Pancreas (tissue), 10 donors: ENCODE results near the gene FNDC3B. TPM values are rescaled to one million over a fixed set of nuclear protein-coding genes. Genes with fewer than 3 reads are reported as not detected.

Experiments used
- ATAC-seq, 4 donors: fragments of 200-7000 bp; cut with Tn5 transposase; one replicate each; pipeline versions ENCODE4 v1.8.0 to v1.9.1; 2020; ENCODE audit warnings: mild to moderate bottlenecking in 4 of 4, moderate library complexity in 4 of 4
- DNase-seq, 6 donors: peaks; one replicate each; pipeline ENCODE4 v3.0.0-alpha.2; 2020
- FAIRE-seq: peaks from 2 replicates; lab custom pipeline; 2012; peaks lifted over from hg19 to GRCh38; lab: Jason Lieb, UNC
- H3K27ac ChIP-seq, 4 donors: fragments of 200-600 bp; sonication (generic); 1 replicate in 3 of 4; 2 replicates in 1 of 4; pipeline versions ENCODE4 v1.5.0 to v1.8.0; 2020
- H3K27me3 ChIP-seq, 4 donors: fragments of 200-600 bp; one replicate each; pipeline ENCODE4 v1.8.0; 2021
- H3K36me3 ChIP-seq, 3 donors: fragments of 200-600 bp; sonication (generic) in 1 of 3; one replicate each; pipeline versions ENCODE4 v1.5.0 to v1.8.0; 2020 to 2021
- H3K4me1 ChIP-seq, 3 donors: fragments of 200-600 bp; one replicate each; pipeline ENCODE4 v1.8.0; 2021
- H3K4me3 ChIP-seq, 4 donors: fragments of 200-600 bp; sonication (generic) in 2 of 4; one replicate each; pipeline versions ENCODE4 v1.5.0 to v1.8.0; 2020 to 2021
- H3K9me3 ChIP-seq, 4 donors: fragments of 200-600 bp; one replicate each; pipeline ENCODE4 v1.8.0; 2021
- WGBS, 2 donors: extraction: QIAGEN DNeasy Blood & Tissue Kit; methylation state at CpG; one replicate each; pipeline ENCODE4 v1.1.7; 2013; 5-methylcytosine and 5-hydroxymethylcytosine counted together
- intact Hi-C, 3 donors: fragments of 100-400 bp; cut with DNase I; formaldehyde crosslinking; loops; one replicate each; pipeline versions ENCODE4 v1.11.1 to v1.14.2; 2022
- polyA plus RNA-seq, 2 donors: library from polyadenylated mRNA; stranded (reverse); fragments of 200-250 nt; gene quantifications; one replicate each; pipeline ENCODE4 v1.2.3, GENCODE V29; 2013
- total RNA-seq, 6 donors: library from RNA; stranded (reverse); fragmentation: NEBNext Ultra II Directional in 4 of 6; extraction: Animal tissue kit (Norgen Biotek cat#: 25700) in 4 of 6; gene quantifications; one replicate each; pipeline versions ENCODE4 v1.2.1 to v1.2.4, GENCODE V29; 2021 to 2023
- TF ChIP-seq, protein P1 (sequence below), 4 donors: fragments of 200-600 bp; sonication (generic) in 3 of 4; IDR thresholded peaks; one replicate each; pipeline versions ENCODE4 v1.5.0 to v1.8.0; 2021; ENCODE audit warnings: antibody characterized with exemption in 4 of 4
- donor health status: healthy with polysubstance abuse.
- donor health status: DM: no; HTN: no; CAD: no; lungs with moderate emphysema.
- donor health status: DM: no; HTN: no; CAD: no.
- donor health status: control.
- donor health status: control.
- donor health status: Bipolar disorder and iron deficiency.
- donor health status: DM: yes; HTN: yes; CAD: no.
- donor health status: DM: no; HTN: no; CAD: no.
- donor health status: DM: no; HTN: no; CAD: no.
- donor health status: DM: yes; HTN: yes; CAD: no.

FNDC3B gene
- total and polyA plus RNA-seq, 8 donors = 9.3 to 126 (median 73.2) TPM

DNA sequence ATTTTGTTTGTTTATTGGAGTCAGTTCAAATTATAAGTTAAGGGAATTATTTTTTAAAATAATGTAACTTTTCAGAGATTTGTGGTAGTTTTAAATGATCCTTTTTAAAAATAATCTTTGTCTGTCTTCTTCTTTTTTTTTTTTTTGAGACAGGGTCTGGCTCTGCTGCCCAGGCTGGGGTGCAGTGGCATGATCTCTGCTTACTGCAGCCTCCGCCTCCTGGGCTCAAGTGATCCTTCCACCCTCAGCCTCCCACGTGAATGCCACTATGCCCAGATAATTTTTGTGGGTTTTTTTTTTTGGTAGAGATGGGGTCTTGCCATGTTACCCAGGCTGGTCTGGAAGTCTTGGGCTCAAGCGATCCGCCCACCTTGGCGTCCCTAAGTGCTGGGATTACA lies 12.6 kb downstream of the FNDC3B start:
- H3K27ac ChIP-seq = no peak overlapping the region
- 90% methylated on average over 5 of the region's 5 CpGs for WGBS, 2 donors
- H3K27me3 ChIP-seq = no peaks in the 10 kb centered on the region
- TF ChIP-seq, protein P1, sequence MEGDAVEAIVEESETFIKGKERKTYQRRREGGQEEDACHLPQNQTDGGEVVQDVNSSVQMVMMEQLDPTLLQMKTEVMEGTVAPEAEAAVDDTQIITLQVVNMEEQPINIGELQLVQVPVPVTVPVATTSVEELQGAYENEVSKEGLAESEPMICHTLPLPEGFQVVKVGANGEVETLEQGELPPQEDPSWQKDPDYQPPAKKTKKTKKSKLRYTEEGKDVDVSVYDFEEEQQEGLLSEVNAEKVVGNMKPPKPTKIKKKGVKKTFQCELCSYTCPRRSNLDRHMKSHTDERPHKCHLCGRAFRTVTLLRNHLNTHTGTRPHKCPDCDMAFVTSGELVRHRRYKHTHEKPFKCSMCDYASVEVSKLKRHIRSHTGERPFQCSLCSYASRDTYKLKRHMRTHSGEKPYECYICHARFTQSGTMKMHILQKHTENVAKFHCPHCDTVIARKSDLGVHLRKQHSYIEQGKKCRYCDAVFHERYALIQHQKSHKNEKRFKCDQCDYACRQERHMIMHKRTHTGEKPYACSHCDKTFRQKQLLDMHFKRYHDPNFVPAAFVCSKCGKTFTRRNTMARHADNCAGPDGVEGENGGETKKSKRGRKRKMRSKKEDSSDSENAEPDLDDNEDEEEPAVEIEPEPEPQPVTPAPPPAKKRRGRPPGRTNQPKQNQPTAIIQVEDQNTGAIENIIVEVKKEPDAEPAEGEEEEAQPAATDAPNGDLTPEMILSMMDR (IDR thresholded peaks at IDR 0.05) = no peak
- FAIRE-seq = no peak
- ATAC-seq = no peak
- H3K4me1 ChIP-seq = peaks cover 9 to 42% (median 24%) of the 10 kb centered on the region in 3 donors
- H3K9me3 ChIP-seq = no peaks in the 10 kb centered on the region
- no peak overlapping the region for H3K4me3 ChIP-seq
- H3K36me3 ChIP-seq = peaks cover 0 to 11% (median 3%) of the 10 kb centered on the region in 3 donors
- intact Hi-C loops = no loop called here
- no peak for DNase-seq

DNA sequence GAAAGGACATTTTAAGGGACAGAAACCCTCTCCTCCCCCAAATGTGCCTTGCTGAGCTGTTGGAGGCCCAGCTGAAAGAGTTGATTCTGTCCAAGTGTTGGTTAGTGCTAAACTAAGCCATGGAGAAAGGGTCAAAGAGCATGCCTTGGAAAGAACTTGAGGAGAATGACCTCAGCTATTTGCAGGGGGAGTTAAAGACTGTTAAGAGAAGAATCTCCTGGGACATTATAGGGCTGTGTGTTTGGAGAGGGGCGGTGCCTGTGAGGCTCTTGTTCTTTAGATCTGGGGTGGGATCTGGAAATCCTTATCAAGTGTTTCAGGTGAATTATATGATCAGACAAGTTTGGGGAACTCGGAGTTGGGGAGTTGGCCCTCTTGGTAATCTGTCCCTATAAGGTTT lies 13.0 kb downstream of the FNDC3B start:
- Histone ChIP-seq H3K27ac (no peak overlapping the region), H3K27me3 (no peaks in the 10 kb centered on the region), H3K4me1 (peaks cover 9 to 46% (median 20%) of the 10 kb centered on the region in 3 donors), H3K4me3 (no peak overlapping the region), H3K9me3 (no peaks in the 10 kb centered on the region), H3K36me3 (peaks cover 0 to 11% (median 3%) of the 10 kb centered on the region in 3 donors)
- DNase-seq = no peak
- 72 to 73% methylated on average over 2 of the region's 2 CpGs for WGBS, 2 donors
- ATAC-seq = peak in 1 of 4 donors; percentile 17
- FAIRE-seq = no peak
- intact Hi-C loops = no loop called here
- TF ChIP-seq, protein P1 (IDR thresholded peaks at IDR 0.05) = no peak

DNA sequence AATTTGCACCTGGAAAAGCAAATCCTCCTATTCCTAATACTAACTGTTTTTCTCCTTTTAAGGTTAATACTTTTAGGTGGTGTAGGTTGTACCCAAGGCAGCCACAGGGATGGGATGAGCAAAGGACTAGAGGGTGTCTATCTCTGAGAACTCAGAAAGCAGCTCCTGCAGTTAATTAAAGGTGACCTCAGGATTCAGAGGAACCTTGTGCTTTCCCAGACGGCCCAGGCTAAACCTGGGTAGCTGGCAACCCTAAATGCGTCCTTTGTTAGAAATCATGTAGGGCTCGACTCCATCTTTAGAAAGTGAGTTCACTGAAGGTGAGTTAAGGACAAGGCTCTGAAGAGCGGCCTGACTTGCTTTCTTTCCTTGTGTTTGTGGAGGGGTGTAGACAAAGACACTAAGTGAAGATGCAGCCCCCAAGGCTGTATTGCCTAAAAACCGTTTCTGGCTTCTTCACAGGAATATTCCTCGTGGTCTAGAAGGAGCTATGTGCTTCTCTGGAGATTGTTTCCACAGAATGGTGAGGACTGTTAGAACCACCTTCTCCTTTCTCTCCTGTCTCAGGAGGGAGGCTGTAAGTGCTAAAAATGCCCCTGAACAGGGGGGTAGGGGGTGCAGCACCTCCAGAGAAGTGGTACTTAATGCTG lies 14.9 kb downstream of the FNDC3B start:
- Histone ChIP-seq H3K9me3 (no peaks in the 10 kb centered on the region), H3K36me3 (peaks cover 0 to 11% (median 3%) of the 10 kb centered on the region in 3 donors), H3K27ac (peak overlapping the region in 1 of 4 donors; percentile 80), H3K4me1 (peaks cover 22 to 59% (median 23%) of the 10 kb centered on the region in 3 donors), H3K27me3 (no peaks in the 10 kb centered on the region), H3K4me3 (no peak overlapping the region)
- ATAC-seq (no peak), DNase-seq (no peak), FAIRE-seq (no peak)
- TF ChIP-seq, protein P1 (IDR thresholded peaks at IDR 0.05) = no peak
- WGBS, 2 donors = 46 to 52% methylated on average over 6 of the region's 6 CpGs
- intact Hi-C loops = no loop called here

DNA sequence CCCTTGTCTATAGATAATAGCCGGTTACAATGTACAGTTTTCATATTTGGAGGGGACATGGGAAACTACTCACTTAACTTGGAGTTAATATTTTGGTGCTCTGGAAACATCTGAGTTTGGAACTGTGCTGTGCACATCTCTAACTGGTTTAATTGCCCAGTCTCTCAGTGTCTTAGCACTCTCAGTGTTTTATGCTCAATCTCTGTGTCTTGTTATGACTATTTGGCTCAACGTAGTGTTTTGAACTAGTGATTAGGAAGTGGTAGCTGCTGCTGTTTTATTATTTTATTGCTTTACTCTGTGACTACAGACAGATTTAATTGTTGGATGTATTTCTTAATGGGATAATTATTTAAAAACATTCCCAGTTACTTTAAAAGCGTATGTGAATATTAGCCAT lies 17.0 kb downstream of the FNDC3B start:
- TF ChIP-seq, protein P1 (IDR thresholded peaks at IDR 0.05) = no peak
- Histone ChIP-seq H3K27me3 (no peaks in the 10 kb centered on the region), H3K27ac (peak overlapping the region in 2 of 4 donors; percentile 29 to 80), H3K4me3 (no peak overlapping the region), H3K36me3 (peaks cover 0 to 11% (median 0%) of the 10 kb centered on the region in 3 donors), H3K4me1 (peaks cover 36 to 79% (median 37%) of the 10 kb centered on the region in 3 donors), H3K9me3 (no peaks in the 10 kb centered on the region)
- FAIRE-seq (no peak), DNase-seq (no peak), ATAC-seq (no peak)
- 40 to 49% methylated on average over 3 of the region's 3 CpGs for WGBS, 2 donors
- intact Hi-C loops = no loop called here

DNA sequence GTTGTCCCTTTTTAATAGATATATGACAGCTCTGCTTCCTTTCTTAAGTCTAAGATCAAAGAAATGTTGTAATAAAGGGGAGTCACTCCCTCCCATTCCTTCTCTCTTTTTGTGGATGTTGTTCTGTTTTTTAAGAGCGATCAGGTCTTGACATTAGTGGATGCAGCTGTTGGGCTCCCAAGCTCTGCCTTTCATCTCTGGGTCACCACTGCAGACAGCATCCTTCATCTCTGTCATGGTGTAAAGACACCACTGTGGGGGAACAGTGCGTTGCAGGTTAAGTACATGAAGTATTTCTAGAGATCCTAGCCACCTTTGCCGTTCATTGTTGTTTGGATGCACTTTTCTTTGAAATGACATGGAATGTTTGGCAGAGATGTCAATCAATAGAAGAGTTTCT lies 17.7 kb downstream of the FNDC3B start:
- no peak for DNase-seq

More for the DNA sequence above, 17.7 kb downstream of the FNDC3B start:
- Histone ChIP-seq H3K4me3 (no peak overlapping the region), H3K9me3 (no peaks in the 10 kb centered on the region), H3K4me1 (peaks cover 37 to 83% (median 39%) of the 10 kb centered on the region in 3 donors), H3K27ac (peak overlapping the region in 2 of 4 donors; percentile 34 to 80), H3K27me3 (no peaks in the 10 kb centered on the region), H3K36me3 (peaks cover 0 to 11% (median 0%) of the 10 kb centered on the region in 3 donors)
- TF ChIP-seq, protein P1 (IDR thresholded peaks at IDR 0.05) = no peak
- 32 to 51% methylated on average over 3 of the region's 3 CpGs for WGBS, 2 donors
- ATAC-seq = no peak
- intact Hi-C loops = no loop called here
- no peak for FAIRE-seq
